ENCODE data around the gene ANKRD12. TPM values are rescaled to one million over a fixed set of nuclear protein-coding genes. Genes with fewer than 3 reads are reported as not detected.

ANKRD12 gene
- total and polyA plus RNA-seq, 2 of the 4 experiments (the other 2 are of a cell fraction) = 2.6 to 12.9 TPM

DNA sequence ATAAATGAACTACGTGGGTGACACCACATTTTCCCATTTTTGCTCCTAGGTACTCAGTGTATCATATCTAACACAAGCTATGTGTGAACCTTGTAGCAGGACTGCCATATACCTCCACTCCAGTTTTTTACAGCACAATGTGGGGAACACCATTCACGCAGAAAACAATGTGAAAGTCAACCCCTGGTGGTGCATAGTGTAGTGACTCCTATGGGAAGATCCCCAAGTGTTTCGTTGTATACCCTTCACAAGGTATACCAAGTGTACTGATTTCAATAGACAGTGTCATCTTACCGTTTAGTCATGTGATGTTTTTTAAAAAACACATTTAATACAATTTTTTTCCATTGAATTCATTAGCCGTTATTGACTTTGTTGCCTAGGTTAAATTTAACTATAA is 68.1 kb downstream of the ANKRD12 start:
- POLR2A ChIA-PET (ENCODE audit: unreplicated experiment) = no interaction called here
- H3K27me3 ChIP-seq (ENCODE audit: control insufficient read depth, insufficient read depth, low read length) = no peaks in the 10 kb centered on the region
- no peaks in the 10 kb centered on the region; the same call in 1 of the 2 replicates for H3K4me1 ChIP-seq (ENCODE audit: control insufficient read depth, insufficient read depth, low read length)
- H3K18ac ChIP-seq (ENCODE audit: low read depth, low read length) = no peak overlapping the region
- H2AK9ac ChIP-seq (replicated peaks; ENCODE audit: low read depth, low read length, poor library complexity) = no peak overlapping the region
- in situ Hi-C loops (cut with MboI; ENCODE audit: low sequenced_read_pairs) = no loop called here
- dilution Hi-C loops (cut with HindIII; ENCODE audit: low sequenced_read_pairs, unreplicated experiment) = no loop called here
- H3K4ac ChIP-seq (ENCODE audit: low read depth, low read length) = no peak overlapping the region
- DNase-seq (no peak), ATAC-seq (ENCODE audit: low read depth) (no peak)
- H3K23ac ChIP-seq (ENCODE audit: low read depth, low read length) = no peak overlapping the region
- no peak overlapping the region for H2BK15ac ChIP-seq (ENCODE audit: low read depth, low read length)
- peaks cover 2% of the 10 kb centered on the region for H3K9me1 ChIP-seq (ENCODE audit: insufficient read depth, low read length)
- no peak overlapping the region for H2AK5ac ChIP-seq (ENCODE audit: low read depth, low read length)
- H2BK5ac ChIP-seq (ENCODE audit: low read depth, low read length, poor library complexity, severe bottlenecking) = no peak overlapping the region
- no peak for TF ChIP-seq CHD1 (IDR thresholded peaks at IDR 0.05; ENCODE audit: low read depth, low read length)
- H3K36me3 ChIP-seq (ENCODE audit: control insufficient read depth, insufficient read depth, low read length) = peaks cover 9% of the 10 kb centered on the region
- WGBS, 2 experiments (ENCODE audit: extremely low coverage in 2 of 2, insufficient read length in 1 of 2) = no CpG with 5 or more reads among the region's 5 CpGs
- H4K5ac ChIP-seq (ENCODE audit: low read depth, low read length) = no peak overlapping the region
- H3K56ac ChIP-seq (ENCODE audit: extremely low read depth, insufficient read depth, low read length) = no peak overlapping the region
- H2BK20ac ChIP-seq (ENCODE audit: low read depth, low read length) = no peak overlapping the region
- no peak overlapping the region for H3K9ac ChIP-seq (ENCODE audit: low read depth, low read length)
- no peak overlapping the region for H3K27ac ChIP-seq (ENCODE audit: insufficient read depth, low read length)
- H4K8ac ChIP-seq (ENCODE audit: low read depth in 2 of 2, low read length in 2 of 2) = no peak overlapping the region
- no peaks in the 10 kb centered on the region; the same call in 1 of the 2 replicates for H4K20me1 ChIP-seq (ENCODE audit: insufficient read depth, low read length)
- no peaks in the 10 kb centered on the region for H3K9me3 ChIP-seq (ENCODE audit: control insufficient read depth, insufficient read depth, low read length)
- H2BK120ac ChIP-seq (ENCODE audit: low read depth, low read length) = no peak overlapping the region
- no peak overlapping the region for H2AFZ ChIP-seq (replicated peaks; ENCODE audit: low read length, poor library complexity)
- intact Hi-C loops (cut with micrococcal nuclease) = no loop called here
- no peak overlapping the region for H3K14ac ChIP-seq (replicated peaks; ENCODE audit: low read depth, low read length)
- H3K79me1 ChIP-seq (ENCODE audit: low read depth in 1 of 2, low read length in 2 of 2) = peaks cover 4 to 19% of the 10 kb centered on the region in 2 experiments; a peak in 3 of 4 replicates
- CTCF ChIA-PET = interaction anchor here (1.1 kb wide), 1 partner anchor 17 kb away, joined by 3 read pairs; no protein-coding TSS in a partner anchor
- H4K91ac ChIP-seq (ENCODE audit: insufficient read depth, low read depth, low read length) = no peak overlapping the region
- H3K4me3 ChIP-seq (ENCODE audit: insufficient read depth, low read depth, low read length) = no peak overlapping the region
- H3K4me2 ChIP-seq (ENCODE audit: low read depth, low read length) = no peak overlapping the region
- no TSS peak for BruUV-seq (replicated peaks)
